H1 (cell line): ENCODE results near the gene KCNK3. TPM values are rescaled to one million over a fixed set of nuclear protein-coding genes. Genes with fewer than 3 reads are reported as not detected.

ENCODE experiments used
- CTCF ChIA-PET: fragments of 300-600 bp; sonication (Branson Sonifier 250); formaldehyde crosslinking; loops from one replicate; lab custom pipeline; 2021; ENCODE audit not compliant: partially characterized antibody; lab: Charles Lee
- POLR2A ChIA-PET: fragments of 300-600 bp; sonication (Branson Sonifier 250); formaldehyde crosslinking; loops from one replicate; lab custom pipeline; 2021; ENCODE audit warnings: inconsistent platforms; ENCODE audit not compliant: partially characterized antibody; lab: Charles Lee
- DNase-seq, 2 experiments: peaks; one replicate each; pipeline versions ENCODE4 v3.0.0 to v3.0.0-alpha.2; 2010 to 2022; ENCODE audit warnings: low spot score in 2 of 2, low read depth in 1 of 2, mixed read lengths in 1 of 2
- FAIRE-seq: peaks from 2 replicates; lab custom pipeline; 2011; peaks lifted over from hg19 to GRCh38; lab: Jason Lieb, UNC
- H2AFZ ChIP-seq: 2 replicates; pipeline ENCODE4 v1.8.1; 2012; ENCODE audit warnings: low read length, inconsistent platforms
- H2AK5ac ChIP-seq: 2 replicates; pipeline ENCODE4 v1.6.1; 2013; ENCODE audit warnings: low read depth, low read length
- H2BK120ac ChIP-seq: replicated peaks from 2 replicates; pipeline ENCODE3; 2013; ENCODE audit warnings: low read depth, low read length, inconsistent platforms
- H2BK12ac ChIP-seq: 2 replicates; pipeline ENCODE4 v1.6.1; 2013; ENCODE audit warnings: low read depth, low read length
- H2BK15ac ChIP-seq: 2 replicates; pipeline ENCODE4 v1.6.1; 2013; ENCODE audit warnings: low read length
- H2BK20ac ChIP-seq: 2 replicates; pipeline ENCODE4 v1.6.1; 2013; ENCODE audit warnings: low read length
- H2BK5ac ChIP-seq: 2 replicates; pipeline ENCODE4 v1.6.1; 2013; ENCODE audit warnings: low read depth, low read length
- H3K14ac ChIP-seq: 2 replicates; pipeline ENCODE4 v1.6.1; 2013; ENCODE audit warnings: inconsistent platforms; ENCODE audit not compliant: insufficient read length
- H3K18ac ChIP-seq: 2 replicates; pipeline ENCODE4 v1.6.1; 2013; ENCODE audit warnings: low read length; ENCODE audit errors: extremely low read depth
- H3K23ac ChIP-seq: 2 replicates; pipeline ENCODE4 v1.6.1; 2013; ENCODE audit warnings: inconsistent platforms; ENCODE audit not compliant: insufficient read length
- H3K23me2 ChIP-seq: 2 replicates; pipeline ENCODE4 v1.6.1; 2013; ENCODE audit warnings: low read depth, low read length
- H3K27ac ChIP-seq: 2 replicates; pipeline ENCODE4 v1.6.1; 2011; ENCODE audit warnings: low read depth, low read length, inconsistent platforms
- H3K27me3 ChIP-seq, 4 experiments: replicated peaks in 1 of 4; 1 replicate in 1 of 4; 2 replicates in 3 of 4; pipeline versions ENCODE4 v1.6.1 to v1.8.1; 2011 to 2013; ENCODE audit warnings: low read length in 3 of 4, mild to moderate bottlenecking in 3 of 4, inconsistent platforms in 2 of 4, mixed read lengths in 2 of 4, moderate library complexity in 1 of 4; ENCODE audit not compliant: control insufficient read depth in 3 of 4, insufficient read depth in 3 of 4; ENCODE audit errors: extremely low read depth in 1 of 4
- H3K36me3 ChIP-seq, 4 experiments: 2 replicates each; pipeline versions ENCODE4 v1.6.1 to v1.8.1; 2011 to 2013; ENCODE audit warnings: mild to moderate bottlenecking in 4 of 4, low read length in 3 of 4, moderate library complexity in 2 of 4, control low read depth in 1 of 4, inconsistent platforms in 1 of 4; ENCODE audit not compliant: insufficient read depth in 4 of 4, control insufficient read depth in 2 of 4
- H3K4ac ChIP-seq: replicated peaks from 2 replicates; pipeline ENCODE3; 2013; ENCODE audit warnings: low read length, low read depth, mixed read lengths, inconsistent platforms; ENCODE audit not compliant: insufficient read length
- H3K4me1 ChIP-seq, 4 experiments: replicated peaks in 1 of 4; 1 replicate in 1 of 4; 2 replicates in 3 of 4; pipeline versions ENCODE4 v1.6.1 to v1.8.1; 2011 to 2013; ENCODE audit warnings: low read length in 3 of 4, inconsistent platforms in 2 of 4, mixed read lengths in 1 of 4; ENCODE audit not compliant: insufficient read depth in 4 of 4, control insufficient read depth in 3 of 4
- H3K4me2 ChIP-seq, 2 experiments: 2 replicates each; pipeline versions ENCODE4 v1.6.1 to v1.8.1; 2011 to 2013; ENCODE audit warnings: low read depth in 2 of 2, low read length in 2 of 2, control low read depth in 1 of 2, inconsistent platforms in 1 of 2, mild to moderate bottlenecking in 1 of 2; ENCODE audit not compliant: insufficient read depth in 1 of 2
- H3K4me3 ChIP-seq, 4 experiments: fragments of 200-600, 300-600 bp in 1 of 4; sonication (generic), shearing (Covaris generic), sonication (Bioruptor Twin) in 1 of 4; 2 replicates each; pipeline versions ENCODE4 v1.5.1 to v1.8.1; 2011 to 2016; ENCODE audit warnings: low read length in 4 of 4, low read depth in 3 of 4, control low read depth in 2 of 4, inconsistent platforms in 2 of 4, mild to moderate bottlenecking in 2 of 4, mixed read lengths in 1 of 4, moderate library complexity in 1 of 4; ENCODE audit not compliant: insufficient read depth in 2 of 4; ENCODE audit errors: extremely low read depth in 1 of 4
- H3K56ac ChIP-seq: replicated peaks from 2 replicates; pipeline ENCODE3; 2013; ENCODE audit warnings: low read depth, mild to moderate bottlenecking, mixed read lengths, low read length, inconsistent platforms; ENCODE audit not compliant: insufficient read length
- H3K79me1 ChIP-seq: 2 replicates; pipeline ENCODE4 v1.6.1; 2013; ENCODE audit warnings: low read depth, low read length, control low read depth
- H3K79me2 ChIP-seq, 2 experiments: 2 replicates each; pipeline versions ENCODE4 v1.6.1 to v1.8.1; 2012 to 2013; ENCODE audit warnings: low read length in 2 of 2, mild to moderate bottlenecking in 2 of 2, inconsistent platforms in 1 of 2; ENCODE audit not compliant: insufficient read depth in 2 of 2, control insufficient read depth in 1 of 2
- H3K9ac ChIP-seq, 4 experiments: replicated peaks in 1 of 4; 1 replicate in 1 of 4; 2 replicates in 3 of 4; pipeline versions ENCODE4 v1.6.1 to v1.8.1; 2011 to 2013; ENCODE audit warnings: low read depth in 3 of 4, low read length in 3 of 4, control low read depth in 2 of 4, mild to moderate bottlenecking in 2 of 4, moderate library complexity in 2 of 4, inconsistent platforms in 1 of 4; ENCODE audit errors: extremely low read depth in 1 of 4
- H3K9me3 ChIP-seq, 2 experiments: 2 replicates each; pipeline versions ENCODE4 v1.6.1 to v1.8.1; 2012 to 2013; ENCODE audit warnings: mild to moderate bottlenecking in 2 of 2, moderate library complexity in 2 of 2, control low read depth in 1 of 2, inconsistent platforms in 1 of 2, low read depth in 1 of 2, low read length in 1 of 2, mixed read lengths in 1 of 2; ENCODE audit not compliant: insufficient read depth in 2 of 2
- H4K20me1 ChIP-seq, 2 experiments: replicated peaks in 1 of 2; 2 replicates each; pipeline versions ENCODE3 to v1.8.1; 2011 to 2013; ENCODE audit warnings: inconsistent platforms in 2 of 2, low read length in 2 of 2, mild to moderate bottlenecking in 1 of 2; ENCODE audit not compliant: insufficient read depth in 2 of 2, control insufficient read depth in 1 of 2
- H4K5ac ChIP-seq: 2 replicates; pipeline ENCODE4 v1.6.1; 2013; ENCODE audit warnings: low read length, low read depth, mixed read lengths, inconsistent platforms; ENCODE audit not compliant: insufficient read length
- H4K8ac ChIP-seq: 2 replicates; pipeline ENCODE4 v1.8.0; 2013; ENCODE audit warnings: mild to moderate bottlenecking, moderate library complexity, low read length, inconsistent platforms; ENCODE audit not compliant: insufficient read depth; ENCODE audit errors: extremely low read depth
- H4K91ac ChIP-seq: replicated peaks from 2 replicates; pipeline ENCODE3; 2013; ENCODE audit warnings: low read length, mixed read lengths, inconsistent platforms; ENCODE audit not compliant: insufficient read length
- BCL11A ChIP-seq, 2 experiments: IDR thresholded peaks; one replicate each; pipeline ENCODE4 v1.6.1; 2011; ENCODE audit warnings: low read depth in 2 of 2, low read length in 2 of 2, mild to moderate bottlenecking in 2 of 2
- POLR2AphosphoS5 ChIP-seq: IDR thresholded peaks from 2 replicates; pipeline ENCODE4 v1.6.1; 2011; ENCODE audit warnings: low read depth, low read length
- SIRT6 ChIP-seq: IDR thresholded peaks from one replicate; pipeline ENCODE4 v1.7.1; 2012; ENCODE audit warnings: low read length, inconsistent platforms
- SP1 ChIP-seq: IDR thresholded peaks from 2 replicates; pipeline ENCODE4 v1.6.1; 2011; ENCODE audit warnings: low read depth, low read length
- TCF12 ChIP-seq: IDR thresholded peaks from 2 replicates; pipeline ENCODE4 v1.6.1; 2011; ENCODE audit warnings: low read depth, mild to moderate bottlenecking, low read length
- WGBS, 2 experiments: shearing (Covaris generic) in 1 of 2; methylation state at CpG; one replicate each; pipeline versions ENCODE4 v1.1.6 to v1.1.7; 2013 to 2015; ENCODE audit warnings: low lambda C conversion rate in 2 of 2, mixed read lengths in 2 of 2, inconsistent platforms in 1 of 2, low coverage in 1 of 2, missing lambda C conversion rate in 1 of 2; ENCODE audit not compliant: insufficient replicate concordance in 2 of 2, insufficient coverage in 1 of 2, insufficient read length in 1 of 2; ENCODE audit errors: extremely low coverage in 1 of 2, missing lambda C conversion rate in 1 of 2; 5-methylcytosine and 5-hydroxymethylcytosine counted together
- polyA plus RNA-seq, 7 experiments: library from polyadenylated mRNA; depleted of rRNA in 3 of 7; stranded (reverse) in 5 of 7; unstranded in 2 of 7; fragments of >200 nt in 5 of 7; fragments of 200-250 nt in 2 of 7; gene quantifications; 1 replicate in 5 of 7; 2 replicates in 1 of 7; 4 replicates in 1 of 7; pipeline versions ENCODE4 v1.2.1 to v1.2.3, GENCODE V29; 2011 to 2013; ENCODE audit warnings: missing spikeins in 2 of 7, mixed read lengths in 2 of 7
- total RNA-seq: library from RNA; stranded (reverse); fragmentation: NEBNext Ultra II Directional; extraction: Animal tissue kit (Norgen Biotek cat#: 25700); gene quantifications from 2 replicates; pipeline ENCODE4 v1.2.1, GENCODE V29; 2021

Gene KCNK3
- total and polyA plus RNA-seq, 2 of the 8 experiments (the other 6 are each of a cell fraction or from before 2014, with no cell fraction given), result 0.29 to 0.30 TPM

DNA sequence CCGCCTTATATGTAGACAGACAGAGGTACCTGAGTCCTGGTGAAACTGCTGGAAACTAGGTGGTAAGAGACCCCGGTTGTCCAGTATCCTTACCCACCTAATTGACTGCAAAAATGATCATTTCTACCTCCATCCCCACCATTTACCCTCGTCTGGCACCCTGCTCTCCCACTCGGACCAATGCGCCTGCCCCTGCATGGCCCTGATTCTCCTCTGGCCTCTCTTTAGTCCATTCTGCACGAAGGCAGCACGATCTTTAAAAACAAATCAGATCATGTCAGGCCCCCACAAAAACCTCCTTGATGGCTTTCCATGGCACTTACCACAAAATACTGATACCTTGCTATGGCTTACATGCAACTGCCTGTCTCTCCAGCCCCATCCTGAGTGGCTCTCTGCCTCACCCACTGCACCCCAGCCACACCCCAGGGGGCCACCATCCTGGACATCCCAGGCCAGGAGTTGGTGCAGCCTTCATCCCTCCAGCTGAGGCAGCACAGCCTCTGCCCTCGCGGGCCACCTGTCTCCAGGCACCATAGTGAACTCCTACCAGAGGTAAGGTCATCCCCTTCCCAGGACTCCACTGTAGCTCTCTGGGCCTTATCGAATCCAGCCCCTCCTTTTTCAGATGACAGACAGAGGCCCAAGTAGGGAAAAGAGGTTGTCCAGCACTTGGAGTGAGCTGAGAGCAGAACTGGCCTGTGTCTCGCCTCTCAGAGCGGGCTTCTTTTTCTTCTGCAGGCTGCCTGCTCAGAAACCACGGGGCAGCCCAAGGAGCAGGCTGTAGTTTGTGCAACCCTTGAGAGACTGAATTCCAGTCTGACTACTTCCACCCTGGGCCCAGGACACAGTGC lies 39.1 kb upstream of the KCNK3 start:
- Histone ChIP-seq H3K36me3 (no peaks in the 10 kb centered on the region), H4K20me1 (no peaks in the 10 kb centered on the region), H2AK5ac (0 out of 2 replicates have a peak overlapping the region, but pooled peaks have one; percentile 6), H4K8ac (peak overlapping the region; percentile 66; the same call in 1 of the 2 replicates), H3K27me3 (peaks cover 0 to 3% (median 0%) of the 10 kb centered on the region in 4 experiments; a peak in 2 of 7 replicates), H3K9ac (no peak overlapping the region), H3K14ac (no peak overlapping the region), H2BK120ac (no peak overlapping the region), H2AFZ (no peak overlapping the region), H3K56ac (no peak overlapping the region), H3K4me3 (no peak overlapping the region), H3K4me1 (peaks cover 2 to 9% (median 5%) of the 10 kb centered on the region in 4 experiments; a peak in 5 of 7 replicates), H3K27ac (no peak overlapping the region), H2BK20ac (peak overlapping the region; percentile 66; the same call in 1 of the 2 replicates), H4K91ac (peak overlapping the region; percentile 63), H3K4me2 (no peak overlapping the region), H3K23me2 (no peaks in the 10 kb centered on the region), H3K18ac (no peak overlapping the region), H3K9me3 (no peaks in the 10 kb centered on the region), H4K5ac (no peak overlapping the region), H3K79me2 (no peaks in the 10 kb centered on the region), H2BK15ac (no peak overlapping the region), H2BK5ac (no peak overlapping the region), H2BK12ac (0 out of 2 replicates have a peak overlapping the region, but pooled peaks have one; percentile 27), H3K79me1 (no peaks in the 10 kb centered on the region), H3K4ac (no peak overlapping the region), H3K23ac (no peak overlapping the region)
- CTCF ChIA-PET, result interaction anchor here (1.5 kb wide), 1 partner anchor 91 kb away, joined by 6 read pairs; no protein-coding TSS in a partner anchor
- 89% methylated on average over 11 of the region's 13 CpGs; no CpG with 5 or more reads in 1 of the 2 experiments for WGBS, 2 experiments
- POLR2A ChIA-PET, result no interaction called here
- FAIRE-seq (no peak), DNase-seq (no peak)
- TF ChIP-seq POLR2AphosphoS5, result no peak
- TF ChIP-seq SP1, result no peak
- no peak for TF ChIP-seq BCL11A (IDR thresholded peaks at IDR 0.05; ENCODE audit: low read depth in 2 of 2, low read length in 2 of 2)
- no peak for TF ChIP-seq TCF12
- no peak for TF ChIP-seq SIRT6
